GM21529 (cell line): ENCODE results near the gene VPS41.

Source experiments
- ATAC-seq: cut with Tn5 transposase; IDR thresholded peaks from one replicate; pipeline ENCODE4 v1.9.1; 2021; ENCODE audit not compliant: unreplicated experiment

VPS41 gene

GRCh38 chr7:38736138-38736537 is 172.9 kb downstream of the VPS41 start:
- ATAC-seq: no peak

GRCh38 chr7:38731215-38731614 is 177.8 kb downstream of the VPS41 start:
- ATAC-seq: no peak

- ATAC-seq: no peak
Measured at GRCh38 chr7:38728145-38728544, 180.8 kb downstream of the VPS41 start.

GRCh38 chr7:38727184-38727940 is 181.6 kb downstream of the VPS41 start:
- no peak for ATAC-seq

- no peak for ATAC-seq
Measured at GRCh38 chr7:38723327-38723726, 185.7 kb downstream of the VPS41 start.

GRCh38 chr7:38716397-38716796 is 192.6 kb downstream of the VPS41 start:
- no peak for ATAC-seq

- no peak for ATAC-seq
Measured at GRCh38 chr7:38709123-38709522, 199.9 kb downstream of the VPS41 start.

- no peak for ATAC-seq
Measured at GRCh38 chr7:38704751-38705150, 204.2 kb downstream of the VPS41 start.

- ATAC-seq: no peak
Measured at GRCh38 chr7:38704041-38704547, 204.9 kb downstream of the VPS41 start.

- ATAC-seq: no peak
Measured at GRCh38 chr7:38703093-38703492, 205.9 kb downstream of the VPS41 start.

- no peak for ATAC-seq
Measured at GRCh38 chr7:38702002-38702535, 206.9 kb downstream of the VPS41 start.

- ATAC-seq: no peak
Measured at GRCh38 chr7:38700116-38700515, 208.9 kb downstream of the VPS41 start.

GRCh38 chr7:38699471-38699870 is 209.5 kb downstream of the VPS41 start:
- no peak for ATAC-seq

GRCh38 chr7:38694326-38694725 is 214.7 kb downstream of the VPS41 start:
- ATAC-seq: no peak

- no peak for ATAC-seq
Measured at GRCh38 chr7:38686888-38687287, 222.1 kb downstream of the VPS41 start.

- ATAC-seq: no peak
Measured at GRCh38 chr7:38685851-38686250, 223.1 kb downstream of the VPS41 start.

- ATAC-seq: no peak
Measured at GRCh38 chr7:38682606-38683005, 226.4 kb downstream of the VPS41 start.

- ATAC-seq: no peak
Measured at GRCh38 chr7:38681882-38682281, 227.1 kb downstream of the VPS41 start.

GRCh38 chr7:38679419-38679818 is 229.6 kb downstream of the VPS41 start:
- ATAC-seq: no peak

GRCh38 chr7:38678698-38679054 is 230.3 kb downstream of the VPS41 start:
- ATAC-seq: no peak

GRCh38 chr7:38677981-38678697 is 230.9 kb downstream of the VPS41 start:
- no peak for ATAC-seq

- ATAC-seq: no peak
Measured at GRCh38 chr7:38675494-38676106, 233.4 kb downstream of the VPS41 start.
